Esophagus (tissue), 2 donors: ENCODE measurements around the gene HYI. TPM values are rescaled to one million over a fixed set of nuclear protein-coding genes. Genes with fewer than 3 reads are reported as not detected.
"Not testable (repeated sequence)": the region's sequence is repeated elsewhere in the genome, so short reads cannot be mapped to it uniquely, and the experiment has no call there.

Source experiments
- H3K27ac ChIP-seq, 2 donors: one replicate each; pipeline ENCODE4 v1.5.1; 2013; ENCODE audit warnings: low read depth in 2 of 2, mild to moderate bottlenecking in 2 of 2, inconsistent platforms in 1 of 2, low read length in 1 of 2, moderate library complexity in 1 of 2
- H3K27me3 ChIP-seq, 2 donors: one replicate each; pipeline ENCODE4 v1.6.1; 2013; ENCODE audit warnings: low read length in 2 of 2, control low read depth in 1 of 2, mild to moderate bottlenecking in 1 of 2; ENCODE audit not compliant: insufficient read depth in 2 of 2, control insufficient read depth in 1 of 2
- H3K36me3 ChIP-seq, 2 donors: one replicate each; pipeline ENCODE4 v1.6.1; 2013; ENCODE audit warnings: low read length in 1 of 2; ENCODE audit not compliant: control insufficient read depth in 2 of 2, insufficient read depth in 2 of 2
- H3K4me1 ChIP-seq, 2 donors: one replicate each; pipeline ENCODE4 v1.6.1; 2013; ENCODE audit warnings: low read length in 1 of 2; ENCODE audit not compliant: control insufficient read depth in 2 of 2, insufficient read depth in 2 of 2
- H3K4me3 ChIP-seq, 2 donors: one replicate each; pipeline ENCODE4 v1.5.1; 2013; ENCODE audit warnings: low read length in 2 of 2, mild to moderate bottlenecking in 2 of 2, low read depth in 1 of 2, moderate library complexity in 1 of 2
- H3K9me3 ChIP-seq, 2 donors: one replicate each; pipeline ENCODE4 v1.6.1; 2013; ENCODE audit warnings: mild to moderate bottlenecking in 2 of 2, low read depth in 1 of 2, low read length in 1 of 2, moderate library complexity in 1 of 2; ENCODE audit not compliant: control insufficient read depth in 2 of 2, insufficient read depth in 1 of 2
- WGBS, 2 donors: extraction: QIAGEN DNeasy Blood & Tissue Kit; methylation state at CpG; one replicate each; pipeline ENCODE4 v1.1.7; 2013; 5-methylcytosine and 5-hydroxymethylcytosine counted together
- polyA plus RNA-seq, 2 donors: library from polyadenylated mRNA; stranded (reverse); fragments of 200-250 nt; gene quantifications; one replicate each; pipeline ENCODE4 v1.2.3, GENCODE V29; 2013
- donor health status: healthy with polysubstance abuse.
- donor health status: Bipolar disorder and iron deficiency.

Gene HYI
- polyA plus RNA-seq, 2 donors: 22.8 to 27.4 TPM

DNA sequence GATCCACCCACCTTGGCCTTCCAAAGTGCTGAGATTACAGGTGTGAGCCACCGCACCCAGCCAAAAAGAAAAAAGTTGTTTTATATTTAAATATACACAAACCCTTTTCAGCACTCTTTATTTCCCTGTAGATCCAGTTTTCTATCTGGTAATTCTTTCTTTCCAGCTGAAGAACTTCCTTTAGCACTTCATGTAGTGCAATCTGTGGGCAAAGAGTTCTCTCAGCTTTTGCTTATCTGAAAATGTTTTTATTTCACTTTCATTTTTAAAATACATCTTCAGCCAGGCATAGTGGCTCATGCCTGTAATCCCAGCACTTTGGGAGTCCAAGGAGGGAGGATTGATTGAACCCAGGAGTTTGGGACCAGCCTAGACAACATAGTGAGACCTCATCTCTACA is 28.5 kb upstream of the HYI start:
- H3K9me3 ChIP-seq: no peaks in the 10 kb centered on the region
- H3K27ac ChIP-seq: no peak overlapping the region
- H3K27me3 ChIP-seq: no peaks in the 10 kb centered on the region
- H3K4me3 ChIP-seq: no peak overlapping the region
- WGBS, 2 donors: 91 to 100% methylated on average over 1 of the region's 1 CpG
- H3K4me1 ChIP-seq: no peaks in the 10 kb centered on the region
- no peaks in the 10 kb centered on the region for H3K36me3 ChIP-seq

DNA sequence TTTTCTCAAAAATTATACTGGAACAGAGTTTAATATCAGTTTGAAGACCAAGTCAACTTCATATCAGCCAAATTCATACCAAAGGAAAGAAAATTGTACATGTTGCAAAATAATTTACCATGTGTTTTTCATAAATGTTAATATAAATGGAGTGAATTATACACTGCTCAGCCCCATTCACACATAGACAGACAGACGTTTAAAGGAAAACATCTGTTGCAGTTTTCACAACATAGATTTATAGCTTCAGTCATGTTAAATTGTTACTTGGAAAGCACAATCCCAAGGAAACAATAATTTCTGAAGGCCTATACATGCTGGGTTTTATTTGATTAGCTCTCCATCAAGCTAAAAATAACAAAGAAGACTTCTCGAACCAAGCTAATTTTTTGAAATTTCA is 27.8 kb upstream of the HYI start:
- Histone ChIP-seq H3K27me3 (no peaks in the 10 kb centered on the region), H3K27ac (no peak overlapping the region), H3K4me3 (no peak overlapping the region), H3K36me3 (no peaks in the 10 kb centered on the region), H3K4me1 (no peaks in the 10 kb centered on the region), H3K9me3 (no peaks in the 10 kb centered on the region)
- 81 to 82% methylated on average over 2 of the region's 2 CpGs for WGBS, 2 donors

GRCh38 chr1:43479414-43479813 is 25.7 kb upstream of the HYI start:
- H3K9me3 ChIP-seq: no peaks in the 10 kb centered on the region
- H3K27ac ChIP-seq: no peak overlapping the region
- WGBS, 2 donors: 58 to 59% methylated on average over 3 of the region's 3 CpGs
- no peaks in the 10 kb centered on the region for H3K4me1 ChIP-seq
- H3K27me3 ChIP-seq: no peaks in the 10 kb centered on the region
- H3K36me3 ChIP-seq: no peaks in the 10 kb centered on the region
- H3K4me3 ChIP-seq: no peak overlapping the region

DNA sequence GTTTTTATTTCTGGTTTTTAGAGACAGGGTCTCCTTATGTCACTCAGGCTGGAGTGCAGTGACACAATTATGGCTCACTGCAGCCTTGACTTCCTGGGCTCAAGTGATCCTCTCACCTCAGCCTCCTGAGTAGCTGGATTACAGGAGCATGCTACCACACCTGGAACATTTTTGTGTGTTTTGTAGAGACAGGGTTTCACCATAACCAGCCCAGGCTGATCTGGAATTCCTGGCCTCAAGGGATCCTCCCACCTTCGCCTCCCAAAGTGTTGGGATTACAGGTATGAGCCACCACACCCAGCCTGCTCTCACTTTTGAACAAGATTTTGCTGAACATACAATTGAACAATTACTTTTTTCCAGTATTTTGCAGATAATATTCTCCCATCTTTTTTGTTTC is 24.0 kb upstream of the HYI start:
- no peaks in the 10 kb centered on the region for H3K36me3 ChIP-seq
- WGBS, 2 donors: 76 to 77% methylated on average over 1 of the region's 1 CpG

GRCh38 chr1:43475611-43476401 is 22.1 kb upstream of the HYI start:
- H3K4me1 ChIP-seq, H3K36me3 ChIP-seq, H3K4me3 ChIP-seq, H3K9me3 ChIP-seq, H3K27ac ChIP-seq, H3K27me3 ChIP-seq: not testable (repeated sequence)
- WGBS, 2 donors: 63 to 66% methylated on average over 8 to 9 of the region's 10 CpGs

More for the DNA sequence above, 24.0 kb upstream of the HYI start:
- H3K27me3 ChIP-seq: no peaks in the 10 kb centered on the region
- H3K27ac ChIP-seq: no peak overlapping the region
- no peak overlapping the region for H3K4me3 ChIP-seq
- H3K4me1 ChIP-seq: no peaks in the 10 kb centered on the region
- H3K9me3 ChIP-seq: no peaks in the 10 kb centered on the region

- Histone ChIP-seq H3K4me1 (no peaks in the 10 kb centered on the region), H3K4me3 (no peak overlapping the region), H3K27me3 (no peaks in the 10 kb centered on the region), H3K9me3 (no peaks in the 10 kb centered on the region), H3K36me3 (no peaks in the 10 kb centered on the region), H3K27ac (no peak overlapping the region)
- WGBS, 2 donors: 75 to 80% methylated on average over 4 of the region's 4 CpGs
These were observed 19.7 kb upstream of the HYI start for GRCh38 chr1:43473463-43473862.

GRCh38 chr1:43472463-43473151 is 18.9 kb upstream of the HYI start:
- H3K4me1 ChIP-seq, H3K36me3 ChIP-seq, H3K27ac ChIP-seq, H3K27me3 ChIP-seq, H3K9me3 ChIP-seq, H3K4me3 ChIP-seq: not testable (repeated sequence)
- 58 to 68% methylated on average over 4 to 5 of the region's 6 CpGs for WGBS, 2 donors

DNA sequence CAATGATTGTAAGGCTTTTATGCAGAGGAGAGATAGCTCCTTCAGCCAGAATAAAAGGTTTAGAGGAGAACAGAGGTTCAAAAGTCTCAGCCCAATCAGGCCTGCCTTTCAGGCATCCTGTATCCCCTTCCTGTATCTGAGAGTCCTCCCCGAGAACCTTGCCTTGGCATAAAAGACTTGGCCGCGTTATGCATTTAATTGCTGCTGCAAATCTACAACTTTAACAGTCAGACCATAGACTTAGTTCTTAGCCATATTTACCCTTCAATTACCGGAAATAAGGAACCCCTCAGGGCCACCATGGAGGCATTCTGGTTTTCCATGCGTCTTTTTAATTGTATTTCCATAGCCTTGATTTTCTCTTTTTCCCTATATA is 18.3 kb upstream of the HYI start:
- no peaks in the 10 kb centered on the region for H3K36me3 ChIP-seq
- no peaks in the 10 kb centered on the region for H3K9me3 ChIP-seq
- WGBS, 2 donors: 86 to 89% methylated on average over 5 of the region's 5 CpGs
- H3K4me1 ChIP-seq: peaks cover 0 to 2% of the 10 kb centered on the region in 2 donors
- H3K27ac ChIP-seq: no peak overlapping the region
- no peaks in the 10 kb centered on the region for H3K27me3 ChIP-seq
- no peak overlapping the region for H3K4me3 ChIP-seq

DNA sequence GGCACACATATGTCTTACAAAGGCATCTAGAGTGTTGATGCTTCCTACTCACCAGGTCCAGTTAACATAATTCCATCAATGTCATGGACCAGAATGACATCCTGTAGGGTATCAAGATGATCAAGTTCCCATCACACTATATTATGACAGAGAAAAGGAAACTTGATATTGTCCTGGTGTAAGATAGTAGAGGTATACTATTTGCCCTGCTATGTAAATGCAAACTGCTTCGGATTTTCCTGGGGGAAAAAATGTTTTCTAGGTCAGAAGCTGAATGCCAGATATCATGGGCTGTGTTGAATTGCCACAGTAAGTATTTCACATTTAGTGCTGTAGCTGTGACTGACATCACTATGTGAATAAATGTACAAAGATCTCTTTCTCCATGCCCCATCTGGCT is 16.2 kb upstream of the HYI start:
- Histone ChIP-seq H3K36me3 (no peaks in the 10 kb centered on the region), H3K9me3 (no peaks in the 10 kb centered on the region), H3K27me3 (no peaks in the 10 kb centered on the region), H3K4me3 (no peak overlapping the region), H3K27ac (no peak overlapping the region), H3K4me1 (peaks cover 0 to 2% of the 10 kb centered on the region in 2 donors)
- 75 to 86% methylated on average over 1 of the region's 1 CpG for WGBS, 2 donors

- H3K9me3 ChIP-seq: no peaks in the 10 kb centered on the region
- no peak overlapping the region for H3K4me3 ChIP-seq
- H3K27ac ChIP-seq: no peak overlapping the region
- no peaks in the 10 kb centered on the region for H3K27me3 ChIP-seq
- WGBS, 2 donors: 73 to 80% methylated on average over 3 of the region's 3 CpGs
- H3K36me3 ChIP-seq: no peaks in the 10 kb centered on the region
- peaks cover 0 to 2% of the 10 kb centered on the region in 2 donors for H3K4me1 ChIP-seq
These were observed 14.7 kb upstream of the HYI start for GRCh38 chr1:43468414-43468813.
